ENCODE results near the gene NAT9.

NAT9 gene

DNA sequence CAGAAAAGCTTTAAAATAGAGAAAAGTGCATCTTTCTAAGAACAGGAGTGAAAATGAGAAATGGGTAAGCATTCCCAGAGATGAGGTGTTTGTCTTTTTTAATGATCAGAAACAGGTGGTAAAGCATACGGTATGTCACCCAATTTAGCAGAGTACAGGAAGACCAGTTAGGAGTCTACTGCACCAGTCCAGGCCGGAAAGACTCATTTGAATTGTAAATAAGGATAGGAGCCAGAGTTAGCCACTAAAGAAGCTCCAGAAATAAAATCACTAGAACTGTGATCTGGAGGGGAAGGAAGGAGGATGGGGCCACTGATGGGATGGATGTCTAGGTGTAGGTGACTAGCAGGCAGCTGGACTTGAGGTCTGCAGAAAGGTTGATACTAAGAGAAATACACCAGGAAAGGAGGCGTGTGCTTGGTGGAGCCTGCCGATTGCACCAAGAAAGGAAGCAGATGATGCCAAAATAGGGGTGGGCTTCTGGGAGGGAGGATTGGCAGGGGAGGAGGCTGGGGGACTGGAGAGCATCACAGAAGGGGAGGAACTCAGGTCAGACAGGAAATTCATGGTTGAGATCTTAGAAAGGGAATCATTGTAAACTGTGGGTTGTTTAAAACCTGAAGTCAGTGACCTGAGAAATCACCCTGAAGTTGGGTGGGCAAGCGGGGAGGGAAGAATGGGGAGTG, 8.1 kb upstream of the NAT9 start:
- no peak for DNase-seq
- in situ Hi-C loops (cut with MboI; ENCODE audit: low pct_unique_long_range_greater_than_20kb, low sequenced_read_pairs) = no loop called here

DNA sequence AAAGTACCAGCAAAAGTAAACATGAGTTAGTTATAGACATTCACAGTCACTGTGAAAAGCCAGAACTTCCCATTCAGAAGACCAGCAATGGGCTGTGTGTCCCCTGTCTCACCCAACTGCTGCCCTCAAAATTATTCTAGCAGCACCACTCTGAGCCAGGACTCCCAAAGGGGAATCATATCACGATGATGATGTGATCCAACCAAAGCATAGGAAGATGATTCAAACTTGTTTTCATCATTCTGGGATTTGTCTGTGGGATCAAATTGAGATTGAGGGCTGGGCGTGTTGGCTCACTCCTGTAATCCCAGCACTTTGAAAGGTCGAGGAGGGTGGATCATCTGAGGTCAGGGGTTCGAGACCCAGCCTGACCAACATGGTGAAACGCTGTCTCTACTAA, 6.4 kb upstream of the NAT9 start:
- no peak for DNase-seq
- in situ Hi-C loops (cut with MboI; ENCODE audit: low pct_unique_long_range_greater_than_20kb, low sequenced_read_pairs) = no loop called here

DNA sequence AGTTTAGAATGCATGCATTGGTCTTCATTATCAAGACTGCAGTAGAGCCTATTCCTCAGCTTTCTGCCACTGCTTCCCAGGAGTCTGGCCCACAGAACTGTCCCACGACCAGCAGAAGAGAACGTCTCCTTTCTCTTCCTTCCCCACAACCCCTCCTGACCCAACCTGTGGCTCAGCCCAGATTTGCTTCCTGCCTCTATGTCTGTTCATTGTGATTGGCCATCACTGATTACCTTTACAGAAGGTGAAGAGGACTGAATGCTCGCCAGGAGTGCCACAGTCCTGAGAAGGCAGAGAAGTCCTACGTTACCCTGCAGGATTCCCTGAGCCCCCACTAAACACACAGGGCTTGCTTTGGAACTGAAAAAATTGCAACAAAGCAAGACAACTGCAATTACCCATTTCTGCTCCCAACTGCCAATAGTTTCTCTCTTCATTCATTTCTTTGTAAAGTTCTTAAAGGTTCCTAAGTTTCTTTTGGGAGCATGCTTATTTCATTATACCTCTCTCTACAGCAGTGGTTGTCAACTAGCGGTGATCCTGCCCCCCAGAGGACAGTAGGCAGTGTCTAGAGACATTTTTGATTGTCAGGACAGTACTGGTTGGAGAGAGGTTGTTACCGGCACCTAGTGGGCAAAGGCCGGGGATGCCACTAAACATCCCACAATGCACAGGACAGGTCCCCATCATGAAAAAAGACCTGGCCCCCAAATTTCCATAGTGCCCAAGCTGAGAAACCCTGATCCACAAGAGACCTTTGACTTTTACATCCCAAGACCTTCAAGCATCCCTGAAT, 4.5 kb upstream of the NAT9 start:
- DNase-seq = peak; percentile 72
- in situ Hi-C loops (cut with MboI; ENCODE audit: low pct_unique_long_range_greater_than_20kb, low sequenced_read_pairs) = no loop called here

DNA sequence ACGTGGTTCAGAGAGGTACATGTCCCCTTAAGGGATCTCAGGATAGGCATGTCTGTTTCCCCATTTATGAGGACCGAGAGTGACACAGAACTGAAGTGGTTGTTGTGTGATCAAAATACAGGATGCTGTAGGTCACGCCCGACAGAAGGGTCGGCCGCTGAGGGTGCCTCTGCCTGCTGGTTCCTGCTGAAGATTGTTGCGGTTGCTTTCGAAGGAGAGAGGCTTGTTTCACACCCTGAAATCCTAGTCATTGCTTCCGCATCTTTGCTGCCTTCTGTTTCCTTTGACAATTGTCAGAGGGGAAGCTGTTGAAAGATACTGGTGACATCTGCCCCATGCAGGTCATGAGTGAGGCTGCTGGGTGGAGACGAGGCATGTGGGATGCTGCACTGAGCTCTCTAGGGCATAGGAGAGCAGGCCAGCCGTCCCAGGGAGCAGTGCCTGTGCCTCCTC, 3.8 kb upstream of the NAT9 start:
- DNase-seq = peak; percentile 100
- in situ Hi-C loops (cut with MboI; ENCODE audit: low pct_unique_long_range_greater_than_20kb, low sequenced_read_pairs) = no loop called here

DNA sequence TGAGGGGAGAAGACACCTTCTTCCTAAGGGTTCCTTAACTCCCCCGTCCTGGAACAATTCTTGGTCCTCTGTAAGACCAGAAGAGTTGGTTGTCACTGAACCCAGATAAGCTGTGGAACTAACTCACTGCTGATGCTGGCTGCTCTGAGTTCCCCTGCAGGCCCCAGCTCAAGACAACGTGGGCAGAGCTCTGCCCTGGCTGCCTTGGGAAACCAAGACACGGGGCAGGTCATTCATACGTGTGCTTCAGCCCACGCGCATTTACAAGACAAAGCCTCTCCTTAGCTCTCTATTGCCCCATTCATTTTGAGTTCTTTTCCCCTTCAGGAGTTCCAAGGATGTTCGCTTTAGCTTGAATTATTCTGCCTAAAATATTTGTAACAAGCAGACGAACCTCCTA, 3.4 kb upstream of the NAT9 start:
- in situ Hi-C loops (cut with MboI; ENCODE audit: low pct_unique_long_range_greater_than_20kb, low sequenced_read_pairs) = no loop called here
- DNase-seq = no peak

DNA sequence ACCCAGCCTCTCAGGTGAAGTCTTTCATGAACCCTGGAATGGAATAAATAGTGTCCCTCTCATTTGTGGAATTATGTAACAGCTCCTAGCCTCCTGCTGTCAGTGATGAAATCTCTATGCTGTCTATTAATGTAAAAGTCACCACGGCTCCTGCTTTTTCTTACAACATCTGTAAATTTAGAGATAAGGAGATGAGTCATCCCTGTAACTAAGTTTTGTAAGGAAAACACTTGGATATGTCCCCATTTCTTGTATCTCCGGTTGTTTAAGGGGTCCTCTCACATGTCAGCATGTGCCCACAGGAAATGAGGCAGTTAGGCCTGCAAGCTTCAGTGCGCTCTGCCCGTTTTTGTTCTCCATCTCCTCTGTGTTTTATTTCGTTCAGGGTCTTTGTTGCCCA, 2.8 kb upstream of the NAT9 start:
- DNase-seq = peak; percentile 69
- in situ Hi-C loops (cut with MboI; ENCODE audit: low pct_unique_long_range_greater_than_20kb, low sequenced_read_pairs) = no loop called here

DNA sequence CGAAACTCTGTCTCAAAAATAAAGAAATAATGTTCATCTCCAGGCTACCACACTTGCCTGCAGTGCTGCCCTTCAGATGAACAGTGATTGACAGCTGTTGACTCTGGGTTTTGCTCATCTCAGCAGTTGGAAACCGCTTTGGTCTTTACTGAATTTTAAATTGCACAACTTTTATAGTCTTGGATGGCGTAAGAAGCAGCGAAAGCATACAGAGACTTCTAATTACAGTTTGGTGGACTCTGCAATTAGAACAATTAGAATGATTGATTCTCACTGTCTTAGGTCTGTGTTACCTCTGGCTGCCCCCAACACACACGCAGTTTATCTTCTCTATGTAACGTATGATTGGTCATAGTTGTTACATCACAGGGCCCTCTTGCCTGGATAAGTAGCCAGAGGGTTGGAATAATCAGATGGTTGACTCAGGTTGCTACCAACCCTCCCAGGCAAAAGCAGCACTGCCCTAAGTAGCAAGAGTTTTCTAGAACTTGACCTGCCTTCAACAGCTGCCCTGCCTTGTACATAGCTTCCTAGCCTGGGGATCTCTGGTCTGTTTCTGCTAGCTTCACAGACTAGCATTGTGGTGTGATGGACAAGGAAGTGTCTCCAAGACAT, 1.9 kb upstream of the NAT9 start:
- no peak for DNase-seq
- in situ Hi-C loops (cut with MboI; ENCODE audit: low pct_unique_long_range_greater_than_20kb, low sequenced_read_pairs) = no loop called here

DNA sequence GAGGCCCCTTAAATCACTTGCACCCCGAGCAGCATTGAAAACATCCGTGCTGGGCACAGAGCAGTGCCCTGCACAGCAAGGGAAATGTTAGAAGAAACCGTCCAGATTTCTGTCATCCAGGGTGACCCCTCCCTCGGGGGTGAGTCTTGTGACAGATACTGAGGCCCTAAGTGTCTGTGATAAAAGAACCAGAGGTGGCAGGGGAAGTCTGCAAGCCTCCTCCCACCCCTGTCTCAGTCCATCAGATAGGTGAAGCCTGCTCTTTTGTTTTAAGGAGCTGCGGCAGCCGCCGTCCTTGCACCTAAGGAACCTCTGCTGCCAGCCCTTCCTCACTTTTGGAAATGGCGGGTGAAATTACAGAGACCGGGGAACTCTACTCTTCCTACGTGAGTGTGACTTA, 845 bp upstream of the NAT9 start:
- in situ Hi-C loops (cut with MboI; ENCODE audit: low pct_unique_long_range_greater_than_20kb, low sequenced_read_pairs) = no loop called here

DNA sequence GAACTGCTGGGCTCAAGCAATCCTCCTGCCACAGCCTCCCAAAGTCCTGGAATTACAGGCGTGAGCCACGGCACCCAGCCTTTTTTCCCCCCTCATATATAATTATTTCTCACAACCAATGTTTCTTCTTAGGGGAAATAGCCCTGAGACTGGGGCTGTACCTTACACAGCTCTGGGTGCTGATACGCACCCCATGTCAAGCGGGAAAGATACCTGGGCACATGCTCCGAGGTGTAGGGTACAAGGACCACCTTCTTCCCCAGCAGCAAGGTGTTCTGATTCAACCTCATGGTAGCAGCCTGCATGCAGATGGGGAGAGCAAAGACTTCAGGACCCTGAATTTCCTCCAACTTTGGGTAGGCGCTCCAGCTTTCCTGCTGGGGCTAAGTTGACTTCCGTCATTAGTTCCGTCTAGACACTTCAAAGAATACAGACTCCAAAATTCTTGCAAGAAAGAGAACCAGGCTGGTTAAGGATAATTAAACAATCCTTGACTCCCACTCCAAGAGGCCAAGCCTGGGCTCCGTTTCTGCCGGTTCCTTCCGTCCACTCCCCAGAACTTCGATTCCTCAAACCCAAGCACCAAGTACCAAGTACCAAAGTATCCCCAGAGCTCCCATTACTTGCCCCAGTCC, 619 bp downstream of the NAT9 start:
- DNase-seq = no peak
- in situ Hi-C loops (cut with MboI; ENCODE audit: low pct_unique_long_range_greater_than_20kb, low sequenced_read_pairs) = no loop called here

More for the DNA sequence above, 845 bp upstream of the NAT9 start:
- DNase-seq = no peak

DNA sequence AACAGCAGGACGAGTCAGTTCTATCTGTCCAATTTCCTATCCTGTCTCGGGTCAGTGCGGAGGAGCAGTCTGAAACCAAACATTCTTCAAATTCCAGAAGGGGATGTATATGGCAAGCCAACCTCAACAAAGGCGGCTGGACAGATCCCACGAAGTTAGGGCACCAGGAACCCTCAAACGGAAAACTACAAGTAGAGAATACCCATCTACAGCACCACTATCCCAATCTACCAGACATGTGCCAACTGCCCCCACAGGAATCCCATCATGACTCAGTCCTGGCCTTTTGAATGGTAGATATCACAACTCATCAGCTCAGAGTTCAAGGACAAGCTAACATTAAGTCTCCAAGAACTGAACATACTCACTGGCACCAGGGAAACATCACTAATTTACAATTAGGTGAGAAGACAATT, 2.3 kb downstream of the NAT9 start:
- in situ Hi-C loops (cut with MboI; ENCODE audit: low pct_unique_long_range_greater_than_20kb, low sequenced_read_pairs) = no loop called here
- DNase-seq = no peak

DNA sequence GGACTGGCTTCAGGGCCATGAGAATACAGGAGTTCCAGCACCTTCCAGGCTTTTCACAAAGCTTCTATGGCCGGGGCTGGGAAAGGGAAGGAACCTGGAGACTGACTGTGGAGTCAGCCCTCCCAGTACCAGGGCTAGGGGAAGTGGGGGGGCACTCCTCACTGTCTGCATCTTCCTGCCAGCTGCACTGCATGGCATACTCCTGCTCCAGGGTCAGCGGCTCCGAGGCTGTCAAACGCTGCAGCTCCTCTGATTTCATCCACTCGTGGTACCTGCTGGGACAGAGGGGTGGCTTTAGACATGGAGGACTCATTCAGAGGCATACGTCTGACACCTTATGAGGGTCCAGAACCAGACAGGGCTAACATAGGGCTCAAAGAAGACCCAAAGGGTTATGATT, 2.7 kb downstream of the NAT9 start:
- in situ Hi-C loops (cut with MboI; ENCODE audit: low pct_unique_long_range_greater_than_20kb, low sequenced_read_pairs) = no loop called here
- no peak for DNase-seq

DNA sequence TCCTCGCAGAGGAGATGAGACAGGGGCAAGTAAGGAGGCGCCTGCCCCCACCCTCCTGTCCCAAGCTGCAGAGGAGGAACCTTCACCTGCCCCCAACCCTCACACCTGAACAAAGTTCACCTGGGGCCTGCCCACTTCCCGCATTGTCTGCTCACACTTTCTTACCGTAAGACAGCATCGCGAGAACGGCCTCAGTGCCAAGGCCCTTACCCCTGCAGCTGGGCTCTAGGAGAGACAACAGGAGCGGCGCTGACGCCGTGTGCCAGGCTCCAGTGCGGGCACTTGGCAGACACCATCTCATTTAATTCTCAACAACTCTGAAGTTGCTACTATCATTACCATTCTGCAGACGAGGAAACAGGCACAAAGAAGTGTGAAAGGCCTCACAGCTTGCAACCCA, 4.1 kb downstream of the NAT9 start:
- in situ Hi-C loops (cut with MboI; ENCODE audit: low pct_unique_long_range_greater_than_20kb, low sequenced_read_pairs) = no loop called here
- no peak for DNase-seq

DNA sequence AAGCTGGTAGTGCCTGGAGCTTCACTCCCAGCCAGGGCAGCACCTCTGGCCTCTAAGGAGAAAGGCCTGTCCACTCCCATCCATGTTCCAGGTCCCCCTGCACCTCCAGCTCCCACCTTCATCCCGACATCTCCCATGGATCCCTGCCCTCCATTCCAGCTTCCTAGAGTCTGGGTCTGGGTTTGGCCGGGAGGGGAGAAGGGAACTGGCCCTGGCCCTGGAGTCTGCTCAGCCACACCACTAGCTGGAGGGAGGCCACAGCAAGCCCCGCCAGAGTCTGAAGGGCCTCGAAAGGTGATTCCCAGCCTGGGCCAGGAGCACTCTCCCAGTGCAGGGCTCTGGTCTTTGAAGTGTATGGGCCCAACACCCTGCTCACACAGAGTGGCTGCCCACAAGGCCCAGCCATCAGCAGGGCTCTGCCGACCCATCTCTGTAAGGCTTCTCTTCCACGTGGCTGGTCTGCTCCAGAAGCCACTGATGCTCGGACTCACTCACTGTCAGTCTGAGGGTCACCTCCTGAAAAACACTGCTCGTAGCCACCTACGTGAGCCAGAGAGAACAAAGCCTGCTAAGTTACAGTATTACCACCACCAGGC, 4.7 kb downstream of the NAT9 start:
- in situ Hi-C loops (cut with MboI; ENCODE audit: low pct_unique_long_range_greater_than_20kb, low sequenced_read_pairs) = no loop called here

DNA sequence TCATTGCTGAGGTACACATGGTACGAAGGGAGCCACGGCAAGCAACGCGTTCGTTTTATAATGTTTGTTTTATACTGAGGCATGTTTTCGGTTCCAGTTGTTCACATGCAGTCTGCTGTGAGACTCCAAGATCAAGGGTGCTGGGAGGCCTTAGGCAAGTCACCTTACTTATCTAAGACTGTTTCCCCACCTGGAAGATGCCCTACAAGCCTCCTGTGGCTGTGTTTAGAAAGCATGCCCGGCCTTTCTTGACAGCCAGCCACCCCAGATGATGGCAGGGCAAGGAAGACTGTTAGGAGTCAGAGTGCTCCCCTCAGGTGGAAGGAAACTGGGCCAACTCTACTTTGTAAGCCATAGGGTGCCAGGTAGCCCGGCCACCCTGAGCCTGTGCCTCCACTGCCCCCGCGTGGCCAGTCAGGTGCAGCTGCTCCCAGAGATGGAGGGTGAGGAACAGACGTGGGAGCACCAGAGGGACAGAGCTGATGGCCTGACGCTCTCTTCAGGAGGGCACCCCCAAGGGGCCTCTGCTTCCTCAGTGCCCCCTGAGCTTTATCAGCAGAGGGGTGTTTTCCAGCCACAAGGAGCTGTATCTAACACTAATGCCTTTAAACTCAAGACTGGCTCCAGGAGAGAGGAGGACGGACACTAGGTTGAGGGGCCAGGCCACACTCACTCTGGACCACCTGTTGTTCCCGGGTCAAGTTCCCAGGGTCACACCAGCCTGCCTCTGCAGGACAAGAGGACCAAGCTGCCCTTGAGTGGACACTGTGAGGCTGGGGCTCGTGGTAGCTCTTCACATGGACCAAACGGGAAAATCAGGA, 5.4 kb downstream of the NAT9 start:
- peak; percentile 57 for DNase-seq
- in situ Hi-C loops (cut with MboI; ENCODE audit: low pct_unique_long_range_greater_than_20kb, low sequenced_read_pairs) = no loop called here

More for the DNA sequence above, 4.7 kb downstream of the NAT9 start:
- no peak for DNase-seq

DNA sequence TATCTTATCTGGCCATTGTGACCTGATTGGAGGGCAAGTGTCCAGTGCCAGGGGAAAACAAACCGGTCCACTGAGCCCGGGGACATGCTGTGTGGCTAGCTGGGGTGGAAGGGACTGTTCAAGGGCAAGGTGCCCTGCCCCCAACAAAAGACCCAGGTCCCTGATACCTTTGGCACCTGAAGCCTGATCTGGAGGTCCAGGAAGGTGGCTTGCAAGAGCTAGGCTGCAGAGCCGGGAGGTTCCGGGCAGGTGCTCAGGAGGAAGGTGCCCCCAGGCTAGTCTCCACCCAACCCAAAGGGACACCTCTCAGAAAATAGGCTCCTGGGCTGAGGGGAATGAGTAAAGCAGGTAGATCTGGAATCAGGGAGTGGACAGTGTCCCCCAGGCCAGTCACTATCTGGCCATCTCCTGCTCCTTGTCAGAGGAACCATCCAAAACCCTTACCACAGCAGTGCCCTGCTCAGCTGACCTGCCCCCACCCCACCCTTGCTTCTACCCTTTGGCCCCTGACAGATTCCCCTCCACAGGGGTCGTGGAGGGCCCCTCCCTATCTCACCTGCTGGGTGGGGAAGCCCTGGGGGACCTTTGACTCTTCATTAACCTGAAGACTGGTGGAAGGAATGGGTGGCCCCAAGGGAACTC, 6.2 kb downstream of the NAT9 start:
- DNase-seq = no peak
- in situ Hi-C loops (cut with MboI; ENCODE audit: low pct_unique_long_range_greater_than_20kb, low sequenced_read_pairs) = no loop called here

DNA sequence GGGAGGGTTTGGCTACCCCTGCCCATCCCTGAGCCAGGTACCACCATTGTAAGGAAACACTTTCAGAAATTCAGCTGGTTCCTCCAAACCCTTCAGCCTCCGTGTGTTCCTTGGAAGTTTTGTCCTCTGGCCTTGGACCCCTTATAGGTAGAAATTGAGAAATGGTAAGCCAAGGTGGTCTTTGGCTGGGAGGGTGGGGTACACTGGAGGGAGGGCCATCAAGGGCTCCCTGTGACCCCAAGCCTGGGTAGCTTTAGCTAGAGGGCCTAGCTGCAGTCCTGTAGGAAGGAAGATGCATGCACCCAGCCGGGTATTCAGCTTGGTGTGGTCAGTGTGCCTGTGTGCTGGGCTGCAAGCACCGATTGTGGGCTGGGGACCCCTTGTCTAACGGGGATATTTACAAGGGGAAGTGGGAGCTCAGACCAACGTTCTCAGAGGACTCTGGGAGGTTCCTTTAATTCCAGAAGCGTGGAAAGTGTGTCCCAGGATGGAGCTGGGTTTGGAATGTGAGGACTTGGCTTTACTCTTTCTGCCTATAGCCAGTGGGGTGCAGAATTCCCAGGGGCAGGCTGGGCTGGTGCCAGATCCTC, 6.8 kb downstream of the NAT9 start:
- in situ Hi-C loops (cut with MboI; ENCODE audit: low pct_unique_long_range_greater_than_20kb, low sequenced_read_pairs) = no loop called here
- DNase-seq = no peak

DNA sequence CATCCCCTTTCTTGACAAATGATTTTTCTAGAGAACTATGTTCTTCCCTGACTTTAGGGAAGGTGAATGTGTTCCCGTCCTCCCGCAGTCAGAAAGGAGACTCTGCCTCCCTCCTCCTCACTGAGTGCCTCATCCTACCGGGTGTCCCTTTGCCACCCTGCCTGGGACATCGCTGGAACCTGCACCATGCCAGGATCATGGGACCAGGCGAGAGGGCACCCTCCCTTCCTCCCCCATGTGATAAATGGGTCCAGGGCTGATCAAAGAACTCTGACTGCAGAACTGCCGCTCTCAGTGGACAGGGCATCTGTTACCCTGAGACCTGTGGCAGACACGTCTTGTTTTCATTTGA, 7.4 kb downstream of the NAT9 start:
- DNase-seq = no peak
- in situ Hi-C loops (cut with MboI; ENCODE audit: low pct_unique_long_range_greater_than_20kb, low sequenced_read_pairs) = no loop called here
